Stomach (tissue), 9 donors: ENCODE results near the gene SKOR1. TPM values are rescaled to one million over a fixed set of nuclear protein-coding genes. Genes with fewer than 3 reads are reported as not detected.

Source experiments
- DNase-seq, 2 donors: peaks; one replicate each; pipeline versions ENCODE4 v3.0.0 to v3.0.0-alpha.2; 2013 to 2019
- H3K27ac ChIP-seq, 5 donors: fragments of 200-600 bp in 4 of 5; sonication (generic) in 4 of 5; one replicate each; pipeline ENCODE4 v1.5.1; 2013 to 2019; ENCODE audit warnings: mild to moderate bottlenecking in 1 of 5, moderate library complexity in 1 of 5
- H3K27me3 ChIP-seq, 3 donors: fragments of 200-600 bp; sonication (generic); one replicate each; pipeline ENCODE4 v1.5.1; 2017 to 2019; ENCODE audit warnings: mixed run types in 1 of 3
- H3K36me3 ChIP-seq, 4 donors: fragments of 200-600 bp; sonication (generic); 1 replicate in 3 of 4; 2 replicates in 1 of 4; pipeline ENCODE4 v1.5.1; 2016 to 2019
- H3K4me1 ChIP-seq, 4 donors: fragments of 200-600 bp; sonication (generic); one replicate each; pipeline ENCODE4 v1.5.1; 2016 to 2019
- H3K4me3 ChIP-seq, 4 donors: fragments of 200-600 bp; sonication (generic) in 3 of 4; one replicate each; pipeline ENCODE4 v1.5.1; 2016 to 2019; ENCODE audit warnings: mild to moderate bottlenecking in 1 of 4
- H3K9me3 ChIP-seq, 4 donors: fragments of 200-600 bp; sonication (generic); one replicate each; pipeline ENCODE4 v1.5.1; 2016 to 2019
- CTCF ChIP-seq, 7 experiments: fragments of 450-650 bp in 4 of 7; fragments of 200-600 bp in 3 of 7; sonication (generic) in 3 of 7; IDR thresholded peaks; one replicate each; pipeline ENCODE4 v1.5.1; 2016 to 2019; ENCODE audit warnings: antibody characterized with exemption in 7 of 7, control low read depth in 2 of 7, mild to moderate bottlenecking in 1 of 7
- EP300 ChIP-seq: sonication (generic); formaldehyde crosslinking; IDR thresholded peaks from one replicate; pipeline ENCODE4 v1.6.1; 2017; ENCODE audit warnings: antibody characterized with exemption
- POLR2A ChIP-seq, 4 donors: fragments of 450-650 bp; IDR thresholded peaks; one replicate each; pipeline ENCODE4 v1.6.1; 2016; ENCODE audit warnings: antibody characterized with exemption in 4 of 4, control low read depth in 2 of 4, mild to moderate bottlenecking in 1 of 4, moderate library complexity in 1 of 4
- POLR2AphosphoS5 ChIP-seq, 3 donors: sonication (generic); formaldehyde crosslinking; IDR thresholded peaks; one replicate each; pipeline ENCODE4 v1.6.1; 2016; ENCODE audit warnings: antibody characterized with exemption in 3 of 3
- WGBS, 5 donors: extraction: QIAGEN DNeasy Blood & Tissue Kit in 3 of 5; methylation state at CpG; one replicate each; pipeline versions ENCODE4 v1.1.5 to v1.1.7; 2013 to 2018; 5-methylcytosine and 5-hydroxymethylcytosine counted together
- intact Hi-C: fragments of 100-400 bp; cut with DNase I; formaldehyde crosslinking; loops from one replicate; pipeline ENCODE4 v1.15.1; 2023; ENCODE audit warnings: low total_unique reads
- polyA plus RNA-seq, 3 donors: library from polyadenylated mRNA; stranded (reverse); fragments of 200-250 nt; gene quantifications; one replicate each; pipeline ENCODE4 v1.2.3, GENCODE V29; 2013
- total RNA-seq, 5 donors: library from RNA; depleted of rRNA; stranded (reverse); fragments of >200 nt; gene quantifications; one replicate each; pipeline versions ENCODE4 v1.1.0 to v1.2.3, GENCODE V29; 2014 to 2016
- donor health status: healthy with polysubstance abuse.
- donor health status: Bipolar disorder and iron deficiency.
- donor health status: healthy.

Gene SKOR1
- total and polyA plus RNA-seq, 8 donors = 0.14 to 5.8 (median 0.69) TPM; not detected in 2

- Histone ChIP-seq H3K4me3 (no peak overlapping the region), H3K4me1 (no peaks in the 10 kb centered on the region), H3K27me3 (no peaks in the 10 kb centered on the region), H3K9me3 (no peaks in the 10 kb centered on the region), H3K36me3 (peaks cover 10 to 17% (median 13%) of the 10 kb centered on the region in 4 donors), H3K27ac (no peak overlapping the region)
- 80 to 90% (median 87%) methylated on average over 11 to 12 of the region's 12 CpGs for WGBS, 5 donors
- no peak for DNase-seq
- intact Hi-C loops = no loop called here
- TF ChIP-seq CTCF (IDR thresholded peaks at IDR 0.05) (no peak), POLR2A (IDR thresholded peaks at IDR 0.05) (no peak), POLR2AphosphoS5 (IDR thresholded peaks at IDR 0.05) (no peak), EP300 (no peak)
Observed at GRCh38 chr15:67784856-67785430, 40.4 kb upstream of the SKOR1 start.

GRCh38 chr15:67785431-67785830, 39.9 kb upstream of the SKOR1 start:
- no peak for TF ChIP-seq POLR2A (IDR thresholded peaks at IDR 0.05)
- TF ChIP-seq EP300 = no peak
- TF ChIP-seq CTCF (IDR thresholded peaks at IDR 0.05) = no peak
- TF ChIP-seq POLR2AphosphoS5 (IDR thresholded peaks at IDR 0.05) = no peak
- Histone ChIP-seq H3K36me3 (peaks cover 10 to 17% (median 13%) of the 10 kb centered on the region in 4 donors), H3K4me1 (no peaks in the 10 kb centered on the region), H3K27me3 (no peaks in the 10 kb centered on the region), H3K4me3 (no peak overlapping the region), H3K9me3 (no peaks in the 10 kb centered on the region), H3K27ac (no peak overlapping the region)
- DNase-seq = no peak
- WGBS, 5 donors = 79 to 87% (median 80%) methylated on average over 5 of the region's 5 CpGs
- intact Hi-C loops = no loop called here

GRCh38 chr15:67786646-67787045, 38.7 kb upstream of the SKOR1 start:
- intact Hi-C loops = no loop called here
- peaks cover 10 to 17% (median 13%) of the 10 kb centered on the region in 4 donors for H3K36me3 ChIP-seq
- no peak overlapping the region for H3K4me3 ChIP-seq
- no peaks in the 10 kb centered on the region for H3K9me3 ChIP-seq
- no peaks in the 10 kb centered on the region for H3K27me3 ChIP-seq
- no peak for TF ChIP-seq EP300
- TF ChIP-seq POLR2A (IDR thresholded peaks at IDR 0.05) = no peak
- no peak for TF ChIP-seq CTCF (IDR thresholded peaks at IDR 0.05)
- no peak for TF ChIP-seq POLR2AphosphoS5 (IDR thresholded peaks at IDR 0.05)
- DNase-seq = no peak
- 94 to 99% (median 97%) methylated on average over 4 of the region's 4 CpGs for WGBS, 5 donors
- H3K27ac ChIP-seq = no peak overlapping the region
- no peaks in the 10 kb centered on the region for H3K4me1 ChIP-seq

GRCh38 chr15:67788986-67789385, 36.3 kb upstream of the SKOR1 start:
- no peak for TF ChIP-seq EP300
- H3K4me3 ChIP-seq = no peak overlapping the region
- H3K36me3 ChIP-seq = peaks cover 0 to 8% (median 1%) of the 10 kb centered on the region in 4 donors
- H3K9me3 ChIP-seq = no peaks in the 10 kb centered on the region
- DNase-seq = no peak
- no peak overlapping the region for H3K27ac ChIP-seq
- no peaks in the 10 kb centered on the region for H3K27me3 ChIP-seq
- intact Hi-C loops = no loop called here
- no peaks in the 10 kb centered on the region for H3K4me1 ChIP-seq

- H3K27me3 ChIP-seq = no peaks in the 10 kb centered on the region
- no peaks in the 10 kb centered on the region for H3K4me1 ChIP-seq
- peaks cover 0 to 12% (median 8%) of the 10 kb centered on the region in 4 donors for H3K9me3 ChIP-seq
- WGBS, 5 donors = 86 to 99% (median 97%) methylated on average over 3 of the region's 3 CpGs
- H3K4me3 ChIP-seq = no peak overlapping the region
- no peaks in the 10 kb centered on the region for H3K36me3 ChIP-seq
- H3K27ac ChIP-seq = no peak overlapping the region
- TF ChIP-seq POLR2AphosphoS5 (IDR thresholded peaks at IDR 0.05) = no peak
- TF ChIP-seq POLR2A (IDR thresholded peaks at IDR 0.05) = no peak
- no peak for TF ChIP-seq CTCF (IDR thresholded peaks at IDR 0.05)
- TF ChIP-seq EP300 = no peak
- intact Hi-C loops = no loop called here
- no peak for DNase-seq
Observed at GRCh38 chr15:67790610-67791319, 34.5 kb upstream of the SKOR1 start.
